Measurements from ENCODE around the gene TNFRSF6B. TPM values are rescaled to one million over a fixed set of nuclear protein-coding genes. Genes with fewer than 3 reads are reported as not detected.

TNFRSF6B gene
- polyA plus RNA-seq, 2 of the 4 experiments (the other 2 are of a cell fraction): 0.22 to 0.66 TPM

DNA sequence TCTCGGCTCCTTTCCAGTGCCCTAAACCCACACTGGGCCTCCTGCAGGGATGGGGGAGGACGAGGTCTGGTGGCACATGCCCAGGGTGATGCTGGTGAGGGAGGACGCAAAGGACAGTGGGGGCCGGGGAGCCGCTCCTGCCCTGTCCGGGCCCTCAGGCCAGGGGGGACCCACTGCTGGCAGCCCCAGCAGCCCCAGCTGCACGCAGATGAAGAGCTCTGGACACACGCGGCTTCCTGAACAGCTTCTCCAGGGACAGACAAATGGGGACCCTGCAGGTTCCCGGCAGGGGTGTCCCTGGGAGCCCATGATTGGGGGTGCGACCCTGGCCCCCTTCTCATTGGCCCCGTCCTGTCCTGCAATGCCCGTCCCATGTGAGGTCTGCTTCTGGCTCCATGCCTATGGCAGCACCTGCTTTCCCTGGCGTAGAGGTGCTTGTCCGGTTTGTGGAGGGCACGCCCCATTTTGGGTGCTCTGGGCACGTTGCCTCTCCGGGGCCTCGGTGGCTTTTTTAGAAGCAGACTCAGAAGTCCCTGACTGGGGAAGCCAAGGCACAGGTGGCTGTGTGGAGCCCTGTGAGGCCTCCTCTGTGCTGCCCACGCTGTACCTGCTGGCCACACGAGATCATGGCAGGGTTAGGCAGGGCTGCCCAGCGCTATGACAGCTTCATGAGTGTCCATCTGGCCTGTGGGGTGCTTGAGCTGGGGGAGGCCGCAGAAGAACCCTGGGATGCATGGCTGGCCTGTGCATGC lies 15.4 kb upstream of the TNFRSF6B start:
- POLR2A ChIA-PET: no interaction called here
- Histone ChIP-seq H3K9me3 (no peaks in the 10 kb centered on the region), H3K4me2 (no peak overlapping the region), H3K27ac (peak overlapping the region; percentile 93 to 94), H3K4me1 (peaks cover 24% of the 10 kb centered on the region), H3K4me3 (no peak overlapping the region)
- FAIRE-seq: no peak
- CTCF ChIA-PET: interaction anchor here (0.5 to 4.3 kb wide), 7 partner anchors 8 to 143 kb away, joined by 3 to 34 read pairs (median 4); partner anchors contain the start of gene PTK6
- WGBS (ENCODE audit: missing lambda C conversion rate): 93% methylated on average over 15 of the region's 23 CpGs
- ATAC-seq: no peak
- no peak for TF ChIP-seq ZSCAN20 (CRISPR knock-in tag; IDR thresholded peaks at IDR 0.05)
- DNase-seq (ENCODE audit: low read depth in 1 of 2, low spot score in 1 of 2): no peak

DNA sequence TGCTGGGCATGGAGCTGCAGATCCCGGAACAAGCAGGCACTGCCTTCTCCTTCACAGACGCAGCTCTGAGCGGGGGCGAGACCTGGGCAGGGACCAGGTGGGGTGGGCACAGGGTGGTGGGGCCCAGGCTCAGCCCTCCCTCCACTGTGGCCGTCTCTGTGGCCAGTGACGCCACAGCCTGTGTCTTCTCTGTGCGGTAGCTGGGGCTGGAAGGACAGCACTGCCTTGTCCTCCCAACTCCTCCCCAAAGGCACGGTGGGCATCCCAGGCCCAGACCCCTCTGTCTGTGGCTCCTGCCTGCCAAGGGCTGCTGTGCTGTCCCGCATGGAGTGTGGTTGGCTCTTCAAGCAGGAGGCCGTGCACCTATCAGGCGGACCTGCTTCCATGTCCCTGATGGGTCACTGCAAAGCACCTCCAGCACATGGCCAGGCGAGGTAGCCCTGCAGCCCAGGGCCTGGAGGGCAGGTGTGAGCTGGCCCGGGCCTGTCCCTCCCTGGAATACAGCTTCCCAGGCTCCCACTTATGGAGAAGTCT lies 14.8 kb upstream of the TNFRSF6B start:
- Histone ChIP-seq H3K9me3 (no peaks in the 10 kb centered on the region), H3K4me2 (peak overlapping the region; percentile 70), H3K27ac (peak overlapping the region; percentile 93 to 94), H3K4me3 (no peak overlapping the region), H3K4me1 (peaks cover 31% of the 10 kb centered on the region)
- POLR2A ChIA-PET: interaction anchor here (1.0 to 1.7 kb wide), 4 partner anchors 23 to 54 kb away, joined by 3 to 7 read pairs (median 4); partner anchors contain the start of genes ARFRP1, GMEB2, RTEL1 and ZGPAT
- CTCF ChIA-PET: interaction anchor here (0.5 to 4.3 kb wide), 9 partner anchors 10 to 186 kb away, joined by 3 to 34 read pairs (median 5); partner anchors contain the start of gene PTK6
- WGBS (ENCODE audit: missing lambda C conversion rate): 82% methylated on average over 7 of the region's 13 CpGs
- ATAC-seq: peak in 1 of 2 experiments; percentile 5; a peak in 3 of 6 replicates
- no peak for DNase-seq (ENCODE audit: low read depth in 1 of 2, low spot score in 1 of 2)
- FAIRE-seq: no peak
- no peak for TF ChIP-seq MYC (IDR thresholded peaks at IDR 0.05; ENCODE audit: borderline replicate concordance, low read length)
- TF ChIP-seq ZFP36 (IDR thresholded peaks at IDR 0.05; ENCODE audit: borderline replicate concordance, partially characterized antibody): no peak
- TF ChIP-seq, protein P1, sequence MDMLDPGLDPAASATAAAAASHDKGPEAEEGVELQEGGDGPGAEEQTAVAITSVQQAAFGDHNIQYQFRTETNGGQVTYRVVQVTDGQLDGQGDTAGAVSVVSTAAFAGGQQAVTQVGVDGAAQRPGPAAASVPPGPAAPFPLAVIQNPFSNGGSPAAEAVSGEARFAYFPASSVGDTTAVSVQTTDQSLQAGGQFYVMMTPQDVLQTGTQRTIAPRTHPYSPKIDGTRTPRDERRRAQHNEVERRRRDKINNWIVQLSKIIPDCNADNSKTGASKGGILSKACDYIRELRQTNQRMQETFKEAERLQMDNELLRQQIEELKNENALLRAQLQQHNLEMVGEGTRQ (IDR thresholded peaks at IDR 0.05): no peak
- no peak for TF ChIP-seq CHD4 (IDR thresholded peaks at IDR 0.05; ENCODE audit: borderline replicate concordance)
- TF ChIP-seq GATA3 (IDR thresholded peaks at IDR 0.05; ENCODE audit: borderline replicate concordance): no peak
- no peak for TF ChIP-seq KDM1A (IDR thresholded peaks at IDR 0.05; ENCODE audit: low read depth)
- TF ChIP-seq, protein P2, sequence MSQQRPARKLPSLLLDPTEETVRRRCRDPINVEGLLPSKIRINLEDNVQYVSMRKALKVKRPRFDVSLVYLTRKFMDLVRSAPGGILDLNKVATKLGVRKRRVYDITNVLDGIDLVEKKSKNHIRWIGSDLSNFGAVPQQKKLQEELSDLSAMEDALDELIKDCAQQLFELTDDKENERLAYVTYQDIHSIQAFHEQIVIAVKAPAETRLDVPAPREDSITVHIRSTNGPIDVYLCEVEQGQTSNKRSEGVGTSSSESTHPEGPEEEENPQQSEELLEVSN (IDR thresholded peaks at IDR 0.05; ENCODE audit: borderline replicate concordance, low read depth): no peak
- TF ChIP-seq HOXA7 (CRISPR knock-in tag; IDR thresholded peaks at IDR 0.05): no peak
- TF ChIP-seq RARB (CRISPR knock-in tag; IDR thresholded peaks at IDR 0.05): no peak
- no peak for TF ChIP-seq RCOR1 (IDR thresholded peaks at IDR 0.05; ENCODE audit: low read depth, low read length)
- TF ChIP-seq ZC3H11A (IDR thresholded peaks at IDR 0.05): no peak
- no peak for TF ChIP-seq FOSL2 (IDR thresholded peaks at IDR 0.05)
- TF ChIP-seq FOSL2 (CRISPR knock-in tag; IDR thresholded peaks at IDR 0.05): no peak
- TF ChIP-seq NR3C1 (IDR thresholded peaks at IDR 0.05): no peak
- TF ChIP-seq, protein P3, sequence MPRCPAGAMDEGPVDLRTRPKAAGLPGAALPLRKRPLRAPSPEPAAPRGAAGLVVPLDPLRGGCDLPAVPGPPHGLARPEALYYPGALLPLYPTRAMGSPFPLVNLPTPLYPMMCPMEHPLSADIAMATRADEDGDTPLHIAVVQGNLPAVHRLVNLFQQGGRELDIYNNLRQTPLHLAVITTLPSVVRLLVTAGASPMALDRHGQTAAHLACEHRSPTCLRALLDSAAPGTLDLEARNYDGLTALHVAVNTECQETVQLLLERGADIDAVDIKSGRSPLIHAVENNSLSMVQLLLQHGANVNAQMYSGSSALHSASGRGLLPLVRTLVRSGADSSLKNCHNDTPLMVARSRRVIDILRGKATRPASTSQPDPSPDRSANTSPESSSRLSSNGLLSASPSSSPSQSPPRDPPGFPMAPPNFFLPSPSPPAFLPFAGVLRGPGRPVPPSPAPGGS (IDR thresholded peaks at IDR 0.05): no peak
- TF ChIP-seq NFE2L2 (conservative IDR thresholded peaks at IDR 0.05; ENCODE audit: low read length): no peak
- TF ChIP-seq JUNB (IDR thresholded peaks at IDR 0.05): no peak
- TF ChIP-seq RNF2 (IDR thresholded peaks at IDR 0.05; ENCODE audit: borderline replicate concordance, low read depth): no peak
- TF ChIP-seq EHMT2 (IDR thresholded peaks at IDR 0.05; ENCODE audit: low read depth): no peak
